NCI-H146 (cell line): ENCODE results near the gene NBEA.

Source experiments
- DNase-seq: peaks from one replicate; lab custom pipeline; 2025; lab: John Stamatoyannopoulos, UW

NBEA gene

DNA sequence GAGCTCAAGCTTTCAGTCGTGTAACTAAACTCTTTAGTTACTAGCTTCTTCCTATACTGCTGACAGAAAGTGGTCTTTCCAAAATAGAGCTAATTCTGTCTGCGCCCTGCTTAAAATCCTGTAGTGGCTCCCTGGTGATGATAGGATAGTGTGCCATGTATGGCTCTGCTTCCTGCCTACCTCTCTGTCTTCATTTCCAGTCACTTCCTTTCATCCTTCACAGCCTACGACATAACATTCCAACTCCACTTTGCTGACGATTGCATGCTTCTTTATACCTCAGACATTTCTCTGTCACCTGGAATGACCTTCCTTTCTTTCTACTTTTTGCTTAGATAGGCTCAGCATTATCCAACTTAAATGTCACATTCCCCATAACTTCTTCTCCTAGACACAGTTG is 343.6 kb downstream of the NBEA start:
- no peak for DNase-seq

- no peak for DNase-seq
Observed at GRCh38 chr13:35292329-35292728, 350.3 kb downstream of the NBEA start.

- DNase-seq: no peak
Observed at GRCh38 chr13:35293579-35294226, 351.6 kb downstream of the NBEA start.

- no peak for DNase-seq
Observed at GRCh38 chr13:35309706-35310105, 367.6 kb downstream of the NBEA start.

DNA sequence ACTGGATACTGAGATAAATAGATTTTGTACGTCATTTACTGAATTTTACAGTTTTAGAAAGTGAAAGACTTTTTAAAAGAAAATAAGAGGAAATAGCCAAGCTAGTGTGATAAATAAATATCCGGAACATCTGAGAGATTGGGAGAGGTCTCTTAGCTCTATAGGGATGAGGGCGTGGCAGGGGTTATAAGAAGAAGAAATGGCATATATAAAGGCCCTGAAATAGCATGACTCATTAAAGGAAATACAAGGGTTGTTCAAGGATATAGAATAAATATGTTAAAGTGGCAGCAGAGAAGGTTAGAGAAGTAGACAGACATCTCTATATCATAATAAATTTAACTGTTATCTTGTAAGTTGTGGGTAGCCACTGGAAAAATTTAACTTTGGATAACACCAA is 390.1 kb downstream of the NBEA start:
- no peak for DNase-seq

GRCh38 chr13:35333157-35333556 is 391.1 kb downstream of the NBEA start:
- no peak for DNase-seq

GRCh38 chr13:35342440-35342839 is 400.4 kb downstream of the NBEA start:
- DNase-seq: no peak

GRCh38 chr13:35343417-35343816 is 401.3 kb downstream of the NBEA start:
- no peak for DNase-seq

GRCh38 chr13:35345992-35346391 is 403.9 kb downstream of the NBEA start:
- DNase-seq: no peak

- DNase-seq: no peak
Observed at GRCh38 chr13:35346494-35346893, 404.4 kb downstream of the NBEA start.

GRCh38 chr13:35347679-35348205 is 405.7 kb downstream of the NBEA start:
- no peak for DNase-seq

GRCh38 chr13:35349052-35349451 is 407.0 kb downstream of the NBEA start:
- DNase-seq: no peak

GRCh38 chr13:35349673-35350278 is 407.7 kb downstream of the NBEA start:
- no peak for DNase-seq

GRCh38 chr13:35354285-35354684 is 412.2 kb downstream of the NBEA start:
- no peak for DNase-seq

DNA sequence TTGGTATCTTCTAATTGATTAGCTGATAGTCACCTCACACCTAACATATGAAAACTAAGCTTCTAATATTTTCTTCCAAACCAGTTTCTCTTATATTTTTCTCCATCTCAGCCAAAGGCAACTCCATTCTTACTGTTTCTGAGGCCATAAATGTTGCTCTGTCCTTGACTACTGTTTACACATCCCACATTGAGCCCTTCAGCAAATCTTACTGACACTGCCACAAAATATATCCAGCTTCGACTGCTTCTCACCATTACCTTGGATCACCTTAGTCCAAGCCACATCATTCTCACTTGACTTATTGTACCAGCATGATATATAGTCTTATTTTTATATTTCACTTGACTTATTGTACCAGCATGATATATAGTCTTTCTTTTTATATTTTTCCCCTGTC is 412.8 kb downstream of the NBEA start:
- DNase-seq: no peak

DNA sequence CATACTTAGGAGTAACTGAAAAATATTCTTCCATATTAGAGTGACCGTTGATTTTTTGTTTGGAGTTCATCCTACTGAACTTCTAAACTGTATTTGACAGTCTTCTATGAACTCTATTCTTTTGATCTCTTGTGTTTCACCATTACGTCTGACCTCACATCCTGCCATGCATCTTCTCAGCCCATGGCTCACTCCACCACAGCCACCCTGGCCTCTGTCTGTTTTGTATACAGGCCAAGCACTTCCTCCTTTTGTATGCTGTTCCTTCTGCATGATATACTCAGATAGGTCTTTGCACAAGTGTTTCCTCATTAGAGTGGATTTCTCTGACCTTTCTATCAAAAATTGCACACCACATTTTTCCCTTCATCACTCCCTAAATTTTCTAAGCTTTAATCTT is 414.5 kb downstream of the NBEA start:
- DNase-seq: no peak

DNA sequence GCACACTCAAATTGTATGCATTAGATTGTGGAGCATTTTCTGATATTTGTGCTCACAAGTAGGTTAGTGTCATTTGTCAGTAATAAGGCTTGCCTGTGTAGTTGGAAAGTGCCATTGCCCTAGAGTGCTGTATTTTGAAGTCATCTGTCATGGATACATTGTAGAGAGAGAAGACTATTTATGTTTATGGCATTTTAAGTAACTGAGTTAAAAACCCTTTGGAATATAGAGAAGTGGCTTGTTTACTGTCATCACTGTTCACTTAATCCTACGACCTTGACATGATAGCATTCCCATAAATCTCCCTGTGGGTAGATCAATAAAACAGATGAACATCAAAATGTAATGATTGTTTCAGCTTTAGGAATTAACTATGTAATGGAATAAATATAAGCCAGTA is 423.8 kb downstream of the NBEA start:
- DNase-seq: no peak

DNA sequence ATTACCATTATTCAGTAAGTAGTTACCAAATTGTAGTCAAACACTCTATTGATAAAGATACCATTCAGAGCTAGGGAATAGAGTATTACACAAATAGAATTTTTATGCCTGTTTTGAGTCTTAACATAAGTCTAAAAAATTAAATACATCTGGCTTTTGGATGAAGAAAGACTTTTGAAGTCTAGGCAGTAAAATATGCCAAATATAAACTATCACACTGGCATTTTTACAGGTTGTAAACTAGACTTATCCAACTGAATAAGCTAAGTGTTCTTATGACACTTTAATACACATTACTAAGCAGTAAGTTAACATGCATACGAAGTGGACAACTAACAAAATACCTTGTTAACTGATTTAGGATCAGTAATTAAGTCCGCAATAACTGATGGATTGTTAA is 425.5 kb downstream of the NBEA start:
- DNase-seq: no peak

DNA sequence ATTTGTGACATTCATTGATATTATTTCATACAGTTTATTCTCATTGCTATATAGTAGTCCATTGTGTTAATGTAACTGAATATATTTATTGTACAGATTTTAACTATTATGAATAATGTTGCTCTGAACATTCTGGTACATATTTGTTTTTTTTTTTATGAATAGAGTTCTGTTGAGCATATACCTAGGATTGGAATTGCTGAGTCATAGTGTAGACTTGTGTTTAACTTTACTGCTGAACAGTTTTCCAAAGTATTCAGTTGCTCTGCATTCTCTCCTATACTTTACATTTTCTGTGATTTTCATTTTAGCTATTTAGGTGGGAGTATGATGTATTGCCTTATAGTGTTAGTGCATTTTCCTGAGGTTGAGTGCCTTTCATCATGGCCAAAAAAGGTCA is 436.9 kb downstream of the NBEA start:
- no peak for DNase-seq

- DNase-seq: no peak
Observed at GRCh38 chr13:35379663-35380062, 437.6 kb downstream of the NBEA start.

- peak; percentile 82 for DNase-seq
Observed at GRCh38 chr13:35387682-35388250, 445.7 kb downstream of the NBEA start.

DNA sequence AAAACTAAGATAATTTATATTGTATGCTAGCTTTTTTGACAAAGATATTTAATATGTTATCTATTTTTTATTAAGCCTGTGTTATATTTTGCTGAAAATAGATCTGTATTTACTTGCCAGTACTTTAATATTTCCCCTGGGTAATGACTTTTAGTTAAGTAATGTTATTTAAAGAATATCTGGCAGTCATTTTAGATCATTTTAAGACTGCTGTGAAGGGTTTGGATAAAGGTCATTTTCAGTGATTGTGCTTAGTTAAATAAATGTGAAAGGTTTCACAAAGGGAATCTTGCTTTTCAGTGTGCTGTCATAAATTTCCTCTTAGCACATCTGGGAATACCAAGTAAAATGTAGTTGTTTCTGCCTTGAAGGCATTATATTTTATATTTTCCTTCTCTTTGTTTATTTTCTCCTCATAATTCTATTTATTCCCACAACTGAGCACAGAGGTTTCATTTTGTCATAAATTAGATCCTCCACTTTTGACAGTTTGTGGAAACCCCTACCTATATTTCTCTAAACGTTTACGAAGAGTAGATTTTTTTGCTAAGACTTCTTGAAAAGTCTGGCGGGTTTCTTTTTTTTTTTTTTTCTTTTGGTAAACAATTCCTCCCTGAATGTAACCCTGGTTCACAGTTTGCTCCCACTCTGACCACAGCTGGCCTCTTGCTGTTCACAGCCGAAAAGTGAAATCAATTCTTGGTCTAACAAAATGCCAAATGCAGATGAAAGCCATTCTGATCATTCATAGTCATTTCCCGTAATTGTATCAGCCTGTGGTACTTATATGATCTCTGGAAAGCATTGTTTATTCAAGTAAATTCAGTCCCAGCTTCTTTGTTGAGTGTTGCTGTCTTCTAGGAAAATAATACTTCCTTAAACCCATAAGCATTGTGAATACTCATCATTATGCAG is 446.6 kb downstream of the NBEA start:
- DNase-seq: peak; percentile 75
